HepG2 (cell line): ENCODE data around the gene SMG7. TPM values are rescaled to one million over a fixed set of nuclear protein-coding genes. Genes with fewer than 3 reads are reported as not detected.

Experiments
- ATAC-seq: fragments of 200-7000 bp; cut with Tn5 transposase; 3 replicates; pipeline ENCODE4 v1.9.1; 2020; ENCODE audit warnings: mild to moderate bottlenecking, moderate library complexity
- BruUV-seq: library from RNA; stranded (reverse); fragments of 400-500 nt; replicated peaks from 2 replicates; lab custom pipeline; 2021; lab: Mats Ljungman, UMichigan
- CTCF ChIA-PET: fragments of 300-600 bp; formaldehyde crosslinking; extraction: SDS; loops from one replicate; lab custom pipeline; 2021; ENCODE audit warnings: low total read pairs, inconsistent platforms, low intra/inter-chr PET ratio; lab: Yijun Ruan, JAX
- POLR2A ChIA-PET: fragments of 350-600 bp; sonication (Branson Sonifier 250); formaldehyde crosslinking; loops from one replicate; lab custom pipeline; 2020; ENCODE audit warnings: antibody characterized with exemption, inconsistent platforms; lab: Yijun Ruan, JAX
- DNase-seq: peaks from one replicate; pipeline ENCODE4 v3.0.0-alpha.2; 2015; ENCODE audit warnings: low spot score
- FAIRE-seq: peaks from 3 replicates; lab custom pipeline; 2011; peaks lifted over from hg19 to GRCh38; lab: Jason Lieb, UNC
- H2AFZ ChIP-seq: one replicate; pipeline ENCODE4 v1.6.1; 2011; ENCODE audit warnings: low read length, inconsistent platforms
- H3K27ac ChIP-seq: fragments of 300-600 bp; 3 replicates; pipeline ENCODE4 v1.8.0; 2011; ENCODE audit warnings: mixed run types, mild to moderate bottlenecking, mixed read lengths, low read length, inconsistent platforms; ENCODE audit not compliant: insufficient read depth; ENCODE audit errors: extremely low read length
- H3K27me3 ChIP-seq, 2 experiments: fragments of 200-600 bp in 1 of 2; 2 replicates in 1 of 2; 3 replicates in 1 of 2; pipeline versions ENCODE4 v1.6.0 to v1.8.0; 2011; ENCODE audit warnings: low read length in 2 of 2, mild to moderate bottlenecking in 2 of 2, moderate library complexity in 2 of 2, inconsistent platforms in 1 of 2; ENCODE audit not compliant: insufficient read depth in 2 of 2, control insufficient read depth in 1 of 2
- H3K36me3 ChIP-seq, 2 experiments: fragments of 200-600 bp in 1 of 2; replicated peaks in 1 of 2; 2 replicates in 1 of 2; 3 replicates in 1 of 2; pipeline versions ENCODE4 v1.5.1 to v1.8.0; 2011; ENCODE audit warnings: low read length in 2 of 2, inconsistent platforms in 1 of 2; ENCODE audit not compliant: insufficient read depth in 2 of 2, control insufficient read depth in 1 of 2
- H3K4me1 ChIP-seq: 2 replicates; pipeline ENCODE4 v1.5.1; 2012; ENCODE audit warnings: low read length, inconsistent platforms; ENCODE audit not compliant: insufficient read depth
- H3K4me2 ChIP-seq: 2 replicates; pipeline ENCODE4 v1.6.0; 2011; ENCODE audit warnings: low read depth, low read length, inconsistent platforms
- H3K4me3 ChIP-seq, 3 experiments: fragments of 200-600 bp in 1 of 3; sonication (generic), shearing (Covaris generic) in 1 of 3; replicated peaks in 1 of 3; 2 replicates each; pipeline ENCODE4 v1.5.1; 2011 to 2016; ENCODE audit warnings: low read length in 3 of 3, inconsistent platforms in 2 of 3, low read depth in 2 of 3, mild to moderate bottlenecking in 2 of 3, control low read depth in 1 of 3, mixed read lengths in 1 of 3; ENCODE audit not compliant: insufficient read depth in 1 of 3
- H3K79me2 ChIP-seq: one replicate; pipeline ENCODE4 v1.6.1; 2011; ENCODE audit warnings: low read length, inconsistent platforms; ENCODE audit not compliant: insufficient read depth
- H3K9ac ChIP-seq: 2 replicates; pipeline ENCODE4 v1.6.0; 2011; ENCODE audit warnings: mild to moderate bottlenecking, low read depth, low read length, inconsistent platforms; ENCODE audit not compliant: insufficient read depth
- H3K9me3 ChIP-seq: 2 replicates; pipeline ENCODE4 v1.5.1; 2012; ENCODE audit warnings: mild to moderate bottlenecking, low read length
- H4K20me1 ChIP-seq: 2 replicates; pipeline ENCODE4 v1.6.0; 2011; ENCODE audit warnings: inconsistent platforms, mild to moderate bottlenecking, low read length, moderate library complexity; ENCODE audit not compliant: insufficient read depth
- AHDC1 ChIP-seq: sonication (generic); formaldehyde crosslinking; IDR thresholded peaks from 2 replicates; pipeline ENCODE4 v1.5.1; 2020; ENCODE audit warnings: mild to moderate bottlenecking, missing genetic modification reagents, borderline replicate concordance
- ARHGAP35 ChIP-seq: sonication (generic); formaldehyde crosslinking; IDR thresholded peaks from 2 replicates; pipeline ENCODE4 v1.9.0; 2022; ENCODE audit warnings: mild to moderate bottlenecking, inconsistent platforms, moderate library complexity, missing genetic modification reagents, borderline replicate concordance
- CC2D1A ChIP-seq: sonication (generic); formaldehyde crosslinking; IDR thresholded peaks from 2 replicates; pipeline ENCODE4 v1.8.1; 2023; ENCODE audit warnings: mild to moderate bottlenecking, missing genetic modification reagents
- HMG20A ChIP-seq: IDR thresholded peaks from 2 replicates; pipeline ENCODE4 v1.6.1; 2016; ENCODE audit warnings: borderline replicate concordance
- HOXA7 ChIP-seq: sonication (generic); formaldehyde crosslinking; IDR thresholded peaks from 2 replicates; pipeline ENCODE4 v1.8.1; 2022; ENCODE audit warnings: mild to moderate bottlenecking, missing genetic modification reagents, moderate library complexity
- MED8 ChIP-seq: sonication (generic); formaldehyde crosslinking; IDR thresholded peaks from 2 replicates; pipeline ENCODE4 v1.8.1; 2023; ENCODE audit warnings: mild to moderate bottlenecking, missing genetic modification reagents; ENCODE audit not compliant: insufficient replicate concordance
- NFIB ChIP-seq: sonication (generic); formaldehyde crosslinking; IDR thresholded peaks from 2 replicates; pipeline ENCODE4 v1.9.0; 2021; ENCODE audit warnings: missing genetic modification reagents, mild to moderate bottlenecking, borderline replicate concordance
- SNAPC2 ChIP-seq: sonication (generic); formaldehyde crosslinking; IDR thresholded peaks from 2 replicates; pipeline ENCODE4 v1.8.1; 2022; ENCODE audit warnings: mild to moderate bottlenecking, missing genetic modification reagents
- TSC22D2 ChIP-seq: sonication (generic); formaldehyde crosslinking; IDR thresholded peaks from 2 replicates; pipeline ENCODE4 v1.5.1; 2020; ENCODE audit warnings: missing genetic modification reagents, mild to moderate bottlenecking, borderline replicate concordance
- ZFP36L2 ChIP-seq: sonication (generic); formaldehyde crosslinking; IDR thresholded peaks from 2 replicates; pipeline ENCODE4 v1.4.0; 2020; ENCODE audit warnings: missing genetic modification reagents
- ZNF326 ChIP-seq: sonication (generic); formaldehyde crosslinking; IDR thresholded peaks from 2 replicates; pipeline ENCODE4 v1.4.0; 2020; ENCODE audit warnings: missing genetic modification reagents, borderline replicate concordance
- ZNF770 ChIP-seq: sonication (generic); formaldehyde crosslinking; IDR thresholded peaks from 2 replicates; pipeline ENCODE4 v1.5.0; 2020; ENCODE audit warnings: mild to moderate bottlenecking, missing genetic modification reagents
- WGBS: methylation state at CpG from one replicate; pipeline ENCODE4 v1.1.6; 2017; ENCODE audit warnings: low lambda C conversion rate; 5-methylcytosine and 5-hydroxymethylcytosine counted together
- in situ Hi-C: cut with HindIII; loops from 2 replicates; pipeline ENCODE4 v1.10.0; 2017; ENCODE audit warnings: low pct_unique_long_range_greater_than_20kb; ENCODE audit not compliant: extremely low pct_ligation_motif_present
- intact Hi-C: fragments of 100-400 bp; cut with micrococcal nuclease; formaldehyde crosslinking; loops from one replicate; pipeline ENCODE4 v1.10.0; 2022; ENCODE audit not compliant: unreplicated experiment
- polyA plus RNA-seq, 8 experiments: library from polyadenylated mRNA; depleted of rRNA in 3 of 8; stranded (reverse) in 7 of 8; unstranded in 1 of 8; fragments of >200 nt; fragmentation: Illumina TruSeq in 4 of 8; extraction: Trizol in 4 of 8; gene quantifications; 2 replicates each; pipeline versions ENCODE4 v1.2.1 to v1.2.3, GENCODE V29; 2011 to 2016; ENCODE audit warnings: low read depth in 4 of 8, missing spikeins in 1 of 8, mixed read lengths in 1 of 8; ENCODE audit not compliant: insufficient read depth in 1 of 8
- total RNA-seq, 5 experiments: library from RNA; depleted of rRNA; stranded (reverse); fragments of >200 nt; fragmentation: Illumina TruSeq; extraction: Trizol; gene quantifications; 2 replicates each; pipeline ENCODE4 v1.2.3, GENCODE V29; 2016; ENCODE audit warnings: low read depth in 1 of 5

Gene SMG7
- total and polyA plus RNA-seq, 2 of the 13 experiments (the other 11 are each of a cell fraction or from before 2014, with no cell fraction given) = 14.9 to 27.9 TPM

GRCh38 chr1:183506561-183506960 lies 34.3 kb downstream of the SMG7 start:
- no peak overlapping the region for H3K4me2 ChIP-seq
- H3K9me3 ChIP-seq = no peaks in the 10 kb centered on the region
- H3K79me2 ChIP-seq = peaks cover 48% of the 10 kb centered on the region
- DNase-seq (no peak), ATAC-seq (no peak)
- POLR2A ChIA-PET = no interaction called here
- H3K27ac ChIP-seq = no peak overlapping the region
- TF ChIP-seq HMG20A (no peak), ARHGAP35 (CRISPR knock-in tag) (no peak), SNAPC2 (CRISPR knock-in tag) (no peak), ZNF326 (CRISPR knock-in tag) (no peak), NFIB (CRISPR knock-in tag) (no peak), CC2D1A (no peak), ZNF770 (CRISPR knock-in tag) (no peak), MED8 (CRISPR knock-in tag) (no peak), ZFP36L2 (CRISPR knock-in tag) (no peak), HOXA7 (CRISPR knock-in tag) (no peak), AHDC1 (CRISPR knock-in tag) (no peak), TSC22D2 (CRISPR knock-in tag) (no peak)
- TF ChIP-seq, all 625 proteins: peak for 0
- Histone ChIP-seq H4K20me1 (no peaks in the 10 kb centered on the region; the same call in 1 of the 2 replicates), H3K4me1 (no peaks in the 10 kb centered on the region), H3K36me3 (no peaks in the 10 kb centered on the region), H2AFZ (no peak overlapping the region), H3K27me3 (no peaks in the 10 kb centered on the region), H3K4me3 (no peak overlapping the region), H3K9ac (no peak overlapping the region)
- in situ Hi-C loops (no loop called here), intact Hi-C loops (no loop called here)
- no peak for FAIRE-seq
- 93% methylated on average over 4 of the region's 4 CpGs for WGBS
- CTCF ChIA-PET = no interaction called here
- BruUV-seq = no TSS peak
